ENCODE results near the gene ATP13A4.

DNA sequence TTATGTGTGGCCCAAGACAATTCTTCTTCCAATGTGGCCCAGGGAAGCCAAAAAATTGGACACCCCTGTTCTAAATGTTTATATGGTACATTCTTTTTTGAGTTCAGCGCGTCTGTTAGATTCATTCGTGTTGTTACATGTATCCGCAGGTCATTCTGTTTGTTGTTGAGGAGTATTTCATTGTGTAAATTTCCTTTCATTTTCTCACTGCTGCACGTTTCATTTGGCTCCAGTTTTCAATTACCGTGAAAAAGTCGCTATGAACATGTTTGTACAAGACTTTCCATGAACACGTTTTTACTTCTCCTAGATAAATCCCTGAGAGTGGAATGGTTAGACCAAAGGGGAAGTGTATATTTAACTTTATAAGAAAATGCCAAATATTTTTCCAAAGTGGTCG, 30.8 kb upstream of the ATP13A4 start:
- TF ChIP-seq, protein P1, sequence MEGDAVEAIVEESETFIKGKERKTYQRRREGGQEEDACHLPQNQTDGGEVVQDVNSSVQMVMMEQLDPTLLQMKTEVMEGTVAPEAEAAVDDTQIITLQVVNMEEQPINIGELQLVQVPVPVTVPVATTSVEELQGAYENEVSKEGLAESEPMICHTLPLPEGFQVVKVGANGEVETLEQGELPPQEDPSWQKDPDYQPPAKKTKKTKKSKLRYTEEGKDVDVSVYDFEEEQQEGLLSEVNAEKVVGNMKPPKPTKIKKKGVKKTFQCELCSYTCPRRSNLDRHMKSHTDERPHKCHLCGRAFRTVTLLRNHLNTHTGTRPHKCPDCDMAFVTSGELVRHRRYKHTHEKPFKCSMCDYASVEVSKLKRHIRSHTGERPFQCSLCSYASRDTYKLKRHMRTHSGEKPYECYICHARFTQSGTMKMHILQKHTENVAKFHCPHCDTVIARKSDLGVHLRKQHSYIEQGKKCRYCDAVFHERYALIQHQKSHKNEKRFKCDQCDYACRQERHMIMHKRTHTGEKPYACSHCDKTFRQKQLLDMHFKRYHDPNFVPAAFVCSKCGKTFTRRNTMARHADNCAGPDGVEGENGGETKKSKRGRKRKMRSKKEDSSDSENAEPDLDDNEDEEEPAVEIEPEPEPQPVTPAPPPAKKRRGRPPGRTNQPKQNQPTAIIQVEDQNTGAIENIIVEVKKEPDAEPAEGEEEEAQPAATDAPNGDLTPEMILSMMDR (IDR thresholded peaks at IDR 0.05): no peak
- TF ChIP-seq POLR2A (IDR thresholded peaks at IDR 0.05): no peak
- TF ChIP-seq EP300 (IDR thresholded peaks at IDR 0.05): no peak
